ENCODE results near the gene BST1.

- no peak for TF ChIP-seq ZBTB33 (IDR thresholded peaks at IDR 0.05)
- no peak for TF ChIP-seq ZNF384 (IDR thresholded peaks at IDR 0.05; ENCODE audit: borderline replicate concordance, low read depth, low read length)
- TF ChIP-seq SUZ12 (IDR thresholded peaks at IDR 0.05; ENCODE audit: unreplicated experiment): no peak
- no peak for TF ChIP-seq CTCF (IDR thresholded peaks at IDR 0.05 in 2 of 3, conservative IDR thresholded peaks at IDR 0.05 in 1 of 3; ENCODE audit: control insufficient read depth in 2 of 3, extremely low read depth in 1 of 3, insufficient read depth in 1 of 3, low read depth in 3 of 3, low read length in 3 of 3)
- no peak for TF ChIP-seq GABPA (IDR thresholded peaks at IDR 0.05; ENCODE audit: low read depth)
- TF ChIP-seq HDAC2 (IDR thresholded peaks at IDR 0.05): no peak
Observed at GRCh38 chr4:15740764-15741404, 38.0 kb downstream of the BST1 start.
